K562 (cell line): ENCODE measurements around the gene SLC12A4. TPM values are rescaled to one million over a fixed set of nuclear protein-coding genes. Genes with fewer than 3 reads are reported as not detected.

Experiments used
- ATAC-seq: fragments of 200-7000 bp; cut with Tn5 transposase; 3 replicates; pipeline ENCODE4 v1.9.1; 2020; ENCODE audit warnings: moderate library complexity
- BruUV-seq: library from RNA; stranded (reverse); fragments of 400-500 nt; replicated peaks from 2 replicates; lab custom pipeline; 2021; lab: Mats Ljungman, UMichigan
- CTCF ChIA-PET: fragments of 300-600 bp; formaldehyde crosslinking; extraction: SDS; loops from one replicate; lab custom pipeline; 2021; ENCODE audit warnings: low intra/inter-chr PET ratio; lab: Yijun Ruan, JAX
- POLR2A ChIA-PET: fragments of 300-600, 350-650 bp; sonication (Branson Sonifier 250); formaldehyde crosslinking; extraction: SDS; loops from one replicate; lab custom pipeline; 2021; ENCODE audit warnings: antibody characterized with exemption, inconsistent platforms; lab: Yijun Ruan, JAX
- DNase-seq, 4 experiments: peaks; one replicate each; pipeline versions ENCODE4 v3.0.0 to v3.0.0-alpha.2; 2011 to 2018; ENCODE audit warnings: low spot score in 3 of 4, mixed read lengths in 3 of 4; ENCODE audit errors: extremely low read depth in 1 of 4
- FAIRE-seq: peaks from 2 replicates; lab custom pipeline; 2011; peaks lifted over from hg19 to GRCh38; lab: Jason Lieb, UNC
- H2AFZ ChIP-seq: 2 replicates; pipeline ENCODE4 v1.6.0; 2011; ENCODE audit warnings: low read depth, low read length, control low read depth, inconsistent platforms
- H3K27ac ChIP-seq: fragments of 200-600 bp; 3 replicates; pipeline ENCODE4 v1.8.0; 2011; ENCODE audit warnings: low read depth, mild to moderate bottlenecking, control low read depth, inconsistent platforms, low read length, moderate library complexity, mixed read lengths; ENCODE audit errors: extremely low read depth
- H3K27me3 ChIP-seq, 2 experiments: fragments of 300-600 bp in 1 of 2; 2 replicates in 1 of 2; 3 replicates in 1 of 2; pipeline versions ENCODE4 v1.6.0 to v1.8.0; 2011; ENCODE audit warnings: inconsistent platforms in 2 of 2, low read length in 2 of 2, mild to moderate bottlenecking in 1 of 2, mixed read lengths in 1 of 2, moderate library complexity in 1 of 2; ENCODE audit not compliant: control insufficient read depth in 2 of 2, insufficient read depth in 2 of 2
- H3K36me3 ChIP-seq: fragments of 300-600 bp; 3 replicates; pipeline ENCODE4 v1.8.0; 2011; ENCODE audit warnings: mild to moderate bottlenecking, low read length, inconsistent platforms; ENCODE audit not compliant: control insufficient read depth, insufficient read depth
- H3K4me1 ChIP-seq, 2 experiments: fragments of 200-600 bp in 1 of 2; replicated peaks in 1 of 2; 2 replicates in 1 of 2; 3 replicates in 1 of 2; pipeline versions ENCODE4 v1.5.1 to v1.8.0; 2011; ENCODE audit warnings: inconsistent platforms in 2 of 2, low read length in 2 of 2, mild to moderate bottlenecking in 1 of 2, mixed read lengths in 1 of 2, moderate library complexity in 1 of 2; ENCODE audit not compliant: control insufficient read depth in 2 of 2, insufficient read depth in 2 of 2
- H3K4me2 ChIP-seq: 2 replicates; pipeline ENCODE4 v1.6.1; 2011; ENCODE audit warnings: low read length, control low read depth, inconsistent platforms, mixed read lengths; ENCODE audit not compliant: insufficient read depth
- H3K4me3 ChIP-seq: fragments of 200-600 bp; sonication (generic), shearing (Covaris generic); 2 replicates; pipeline ENCODE4 v1.5.1; 2016; ENCODE audit warnings: control low read depth, inconsistent platforms
- H3K79me2 ChIP-seq: fragments of 200-600 bp; 3 replicates; pipeline ENCODE4 v1.8.0; 2011; ENCODE audit warnings: low read length, inconsistent platforms; ENCODE audit not compliant: control insufficient read depth, insufficient read depth
- H3K9ac ChIP-seq, 2 experiments: 2 replicates each; pipeline versions ENCODE4 v1.6.0 to v1.6.1; 2011; ENCODE audit warnings: low read depth in 2 of 2, low read length in 2 of 2, control low read depth in 1 of 2, inconsistent platforms in 1 of 2, mild to moderate bottlenecking in 1 of 2, mixed read lengths in 1 of 2; ENCODE audit not compliant: insufficient read depth in 1 of 2
- H3K9me1 ChIP-seq: one replicate; pipeline ENCODE4 v1.6.0; 2011; ENCODE audit warnings: inconsistent platforms, mild to moderate bottlenecking, low read length, moderate library complexity; ENCODE audit not compliant: control insufficient read depth, insufficient read depth
- H3K9me3 ChIP-seq: replicated peaks from 2 replicates; pipeline ENCODE4 v1.5.1; 2011; ENCODE audit warnings: low read depth, low read length, inconsistent platforms; ENCODE audit not compliant: control insufficient read depth, insufficient read depth
- H4K20me1 ChIP-seq: replicated peaks from 2 replicates; pipeline ENCODE4 v1.6.1; 2011; ENCODE audit warnings: low read length, inconsistent platforms, mixed read lengths; ENCODE audit not compliant: control insufficient read depth, insufficient read depth
- FIP1L1 ChIP-seq: fragments of 200-400 bp; formaldehyde crosslinking; IDR thresholded peaks from 2 replicates; pipeline ENCODE4 v1.6.1; 2018; ENCODE audit warnings: mild to moderate bottlenecking, low read depth, low read length; ENCODE audit not compliant: poor library complexity, severe bottlenecking
- KDM2B ChIP-seq: fragments of 250-450 bp; sonication (Bioruptor Pico); IDR thresholded peaks from 2 replicates; pipeline ENCODE4 v1.8.0; 2021; ENCODE audit warnings: mild to moderate bottlenecking, moderate library complexity
- NONO ChIP-seq, 2 experiments: fragments of 200-400 bp in 1 of 2; fragments of 450-650 bp in 1 of 2; formaldehyde crosslinking in 1 of 2; IDR thresholded peaks; 2 replicates each; pipeline ENCODE4 v1.6.1; 2017; ENCODE audit warnings: low read depth in 2 of 2, mild to moderate bottlenecking in 2 of 2, moderate library complexity in 2 of 2, low read length in 1 of 2
- ZNF282 ChIP-seq: sonication (generic); formaldehyde crosslinking; IDR thresholded peaks from 2 replicates; pipeline ENCODE4 v1.8.1; 2023; ENCODE audit warnings: missing genetic modification reagents
- ZNF766 ChIP-seq: fragments of 200-800 bp; sonication (Bioruptor generic); conservative IDR thresholded peaks from 2 replicates; pipeline ENCODE4 v1.6.1; 2016; ENCODE audit warnings: missing genetic modification characterization, missing compliant biosample characterization
- WGBS: fragments of 100-300 bp; shearing (Covaris generic); methylation state at CpG from one replicate; pipeline ENCODE4 v1.1.6; 2016; ENCODE audit warnings: low coverage, mixed read lengths; ENCODE audit not compliant: insufficient coverage; ENCODE audit errors: missing lambda C conversion rate; 5-methylcytosine and 5-hydroxymethylcytosine counted together
- in situ Hi-C: fragments of 300-500 bp; cut with MboI; formaldehyde crosslinking; loops from 4 replicates; pipeline ENCODE4 v1.15.0; 2018; ENCODE audit warnings: inconsistent platforms, mixed read lengths
- intact Hi-C: fragments of 100-400 bp; cut with micrococcal nuclease; formaldehyde crosslinking; loops from 2 replicates; pipeline ENCODE4 v1.14.2; 2022
- polyA plus RNA-seq, 8 experiments: library from polyadenylated mRNA; depleted of rRNA in 4 of 8; stranded (reverse) in 5 of 8; unstranded in 3 of 8; fragments of >200 nt; fragmentation: Nextera tagmentation in 2 of 8; fragmentation: Illumina TruSeq in 1 of 8; extraction: Ambion mirVana in 2 of 8; extraction: Trizol in 1 of 8; gene quantifications; 2 replicates each; pipeline versions ENCODE4 v1.2.1 to v1.2.3, GENCODE V29; 2011 to 2014; ENCODE audit warnings: inconsistent platforms in 1 of 8, missing spikeins in 1 of 8
- total RNA-seq, 7 experiments: library from RNA; depleted of rRNA in 6 of 7; stranded (reverse); fragments of >200 nt in 6 of 7; fragmentation: Illumina TruSeq in 2 of 7; extraction: Trizol in 2 of 7; gene quantifications; 2 replicates each; pipeline versions ENCODE4 v1.2.1 to v1.2.3, GENCODE V29; 2011 to 2021; ENCODE audit warnings: low replicate concordance in 1 of 7
- TF ChIP-seq, protein P1 (sequence below): fragments of 200-800 bp; sonication (Bioruptor generic); IDR thresholded peaks from 2 replicates; pipeline ENCODE4 v1.6.1; 2016; ENCODE audit warnings: missing genetic modification characterization, missing compliant biosample characterization
- TF ChIP-seq, protein P2 (sequence below): sonication (generic); formaldehyde crosslinking; IDR thresholded peaks from 2 replicates; pipeline ENCODE4 v1.8.1; 2023; ENCODE audit warnings: mild to moderate bottlenecking, missing genetic modification reagents, moderate library complexity
- TF ChIP-seq, protein P3 (sequence below), 2 experiments: fragments of 450-650 bp in 1 of 2; sonication (generic) in 1 of 2; formaldehyde crosslinking; conservative IDR thresholded peaks; 2 replicates each; pipeline versions ENCODE4 v1.4.0 to v1.8.1; 2020 to 2022; ENCODE audit warnings: mild to moderate bottlenecking in 1 of 2, missing genetic modification reagents in 1 of 2
- TF ChIP-seq, protein P4 (sequence below), 2 experiments: IDR thresholded peaks; 2 replicates each; pipeline ENCODE4 v1.6.1; 2012; ENCODE audit warnings: improper control_type of control experiment in 2 of 2, low read depth in 2 of 2, low read length in 2 of 2, borderline replicate concordance in 1 of 2

SLC12A4 gene
- total and polyA plus RNA-seq, 9 of the 15 experiments (the other 6 are each of a cell fraction or from before 2014, with no cell fraction given): 0.75 to 43.5 (median 15.0) TPM

DNA sequence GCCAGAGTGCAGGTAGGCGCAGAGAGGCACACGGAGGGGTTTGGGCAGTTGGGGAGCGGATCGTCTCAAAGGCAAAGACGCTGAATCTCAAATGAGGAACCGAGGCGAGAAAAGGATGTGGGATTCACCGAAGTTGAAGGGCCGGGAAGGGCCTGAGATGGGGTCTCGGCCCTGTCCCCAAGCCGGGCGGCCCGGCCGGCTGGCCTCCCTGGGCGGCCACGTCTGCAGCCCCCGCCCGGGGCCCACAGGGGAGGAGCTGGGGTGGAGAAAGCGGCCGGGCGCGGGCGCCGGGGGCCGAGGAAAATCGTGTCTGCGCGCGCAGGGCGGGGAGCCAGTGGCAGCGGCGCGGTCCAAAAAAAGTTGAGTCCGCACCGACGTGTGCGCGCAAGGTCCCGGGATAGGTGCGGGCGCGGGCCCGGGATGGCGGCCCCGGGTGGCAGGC is 458 bp downstream of the SLC12A4 start:
- Histone ChIP-seq H3K4me1 (peaks cover 23 to 49% of the 10 kb centered on the region in 2 experiments; a peak in 4 of 5 replicates), H3K36me3 (peaks cover 23% of the 10 kb centered on the region; the same call in 2 of the 3 replicates), H3K4me2 (peak overlapping the region; percentile 98), H3K27ac (peak overlapping the region; percentile 94), H3K4me3 (peak overlapping the region; percentile 84), H3K27me3 (no peaks in the 10 kb centered on the region), H2AFZ (peak overlapping the region; percentile 97), H3K9me1 (peaks cover 8% of the 10 kb centered on the region), H3K79me2 (peaks cover 28% of the 10 kb centered on the region), H4K20me1 (peaks cover 23% of the 10 kb centered on the region), H3K9me3 (no peaks in the 10 kb centered on the region), H3K9ac (peak overlapping the region; percentile 94 to 97)
- POLR2A ChIA-PET: interaction anchor here (1.0 to 1.2 kb wide), 2 partner anchors 8 to 74 kb away, joined by 5 read pairs; no protein-coding TSS in a partner anchor
- no TSS peak for BruUV-seq
- FAIRE-seq: no peak
- in situ Hi-C loops (no loop called here), intact Hi-C loops (no loop called here)
- under 1% methylated on average over 23 of the region's 45 CpGs for WGBS
- ATAC-seq: peak; percentile 67
- CTCF ChIA-PET: no interaction called here
- peak; percentile 64 to 84 (median 78) for DNase-seq
- TF ChIP-seq ZNF766 (CRISPR knock-in tag): 0 out of 2 replicates have a peak, but pooled peaks have one; percentile 49
- peak; percentile 60 for TF ChIP-seq FIP1L1
- TF ChIP-seq, protein P1, sequence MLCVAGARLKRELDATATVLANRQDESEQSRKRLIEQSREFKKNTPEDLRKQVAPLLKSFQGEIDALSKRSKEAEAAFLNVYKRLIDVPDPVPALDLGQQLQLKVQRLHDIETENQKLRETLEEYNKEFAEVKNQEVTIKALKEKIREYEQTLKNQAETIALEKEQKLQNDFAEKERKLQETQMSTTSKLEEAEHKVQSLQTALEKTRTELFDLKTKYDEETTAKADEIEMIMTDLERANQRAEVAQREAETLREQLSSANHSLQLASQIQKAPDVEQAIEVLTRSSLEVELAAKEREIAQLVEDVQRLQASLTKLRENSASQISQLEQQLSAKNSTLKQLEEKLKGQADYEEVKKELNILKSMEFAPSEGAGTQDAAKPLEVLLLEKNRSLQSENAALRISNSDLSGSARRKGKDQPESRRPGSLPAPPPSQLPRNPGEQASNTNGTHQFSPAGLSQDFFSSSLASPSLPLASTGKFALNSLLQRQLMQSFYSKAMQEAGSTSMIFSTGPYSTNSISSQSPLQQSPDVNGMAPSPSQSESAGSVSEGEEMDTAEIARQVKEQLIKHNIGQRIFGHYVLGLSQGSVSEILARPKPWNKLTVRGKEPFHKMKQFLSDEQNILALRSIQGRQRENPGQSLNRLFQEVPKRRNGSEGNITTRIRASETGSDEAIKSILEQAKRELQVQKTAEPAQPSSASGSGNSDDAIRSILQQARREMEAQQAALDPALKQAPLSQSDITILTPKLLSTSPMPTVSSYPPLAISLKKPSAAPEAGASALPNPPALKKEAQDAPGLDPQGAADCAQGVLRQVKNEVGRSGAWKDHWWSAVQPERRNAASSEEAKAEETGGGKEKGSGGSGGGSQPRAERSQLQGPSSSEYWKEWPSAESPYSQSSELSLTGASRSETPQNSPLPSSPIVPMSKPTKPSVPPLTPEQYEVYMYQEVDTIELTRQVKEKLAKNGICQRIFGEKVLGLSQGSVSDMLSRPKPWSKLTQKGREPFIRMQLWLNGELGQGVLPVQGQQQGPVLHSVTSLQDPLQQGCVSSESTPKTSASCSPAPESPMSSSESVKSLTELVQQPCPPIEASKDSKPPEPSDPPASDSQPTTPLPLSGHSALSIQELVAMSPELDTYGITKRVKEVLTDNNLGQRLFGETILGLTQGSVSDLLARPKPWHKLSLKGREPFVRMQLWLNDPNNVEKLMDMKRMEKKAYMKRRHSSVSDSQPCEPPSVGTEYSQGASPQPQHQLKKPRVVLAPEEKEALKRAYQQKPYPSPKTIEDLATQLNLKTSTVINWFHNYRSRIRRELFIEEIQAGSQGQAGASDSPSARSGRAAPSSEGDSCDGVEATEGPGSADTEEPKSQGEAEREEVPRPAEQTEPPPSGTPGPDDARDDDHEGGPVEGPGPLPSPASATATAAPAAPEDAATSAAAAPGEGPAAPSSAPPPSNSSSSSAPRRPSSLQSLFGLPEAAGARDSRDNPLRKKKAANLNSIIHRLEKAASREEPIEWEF (CRISPR knock-in tag): no peak
- TF ChIP-seq, protein P2, sequence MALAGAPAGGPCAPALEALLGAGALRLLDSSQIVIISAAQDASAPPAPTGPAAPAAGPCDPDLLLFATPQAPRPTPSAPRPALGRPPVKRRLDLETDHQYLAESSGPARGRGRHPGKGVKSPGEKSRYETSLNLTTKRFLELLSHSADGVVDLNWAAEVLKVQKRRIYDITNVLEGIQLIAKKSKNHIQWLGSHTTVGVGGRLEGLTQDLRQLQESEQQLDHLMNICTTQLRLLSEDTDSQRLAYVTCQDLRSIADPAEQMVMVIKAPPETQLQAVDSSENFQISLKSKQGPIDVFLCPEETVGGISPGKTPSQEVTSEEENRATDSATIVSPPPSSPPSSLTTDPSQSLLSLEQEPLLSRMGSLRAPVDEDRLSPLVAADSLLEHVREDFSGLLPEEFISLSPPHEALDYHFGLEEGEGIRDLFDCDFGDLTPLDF: 0 out of 2 replicates have a peak, but pooled peaks have one; percentile 29
- TF ChIP-seq NONO (IDR thresholded peaks at IDR 0.05; ENCODE audit: low read depth in 2 of 2, low read length in 1 of 2): no peak
- TF ChIP-seq ZNF282 (CRISPR knock-in tag): no peak
- TF ChIP-seq, protein P3, sequence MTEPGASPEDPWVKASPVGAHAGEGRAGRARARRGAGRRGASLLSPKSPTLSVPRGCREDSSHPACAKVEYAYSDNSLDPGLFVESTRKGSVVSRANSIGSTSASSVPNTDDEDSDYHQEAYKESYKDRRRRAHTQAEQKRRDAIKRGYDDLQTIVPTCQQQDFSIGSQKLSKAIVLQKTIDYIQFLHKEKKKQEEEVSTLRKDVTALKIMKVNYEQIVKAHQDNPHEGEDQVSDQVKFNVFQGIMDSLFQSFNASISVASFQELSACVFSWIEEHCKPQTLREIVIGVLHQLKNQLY (CRISPR knock-in tag; conservative IDR thresholded peaks at IDR 0.05): no peak
- TF ChIP-seq, protein P4, sequence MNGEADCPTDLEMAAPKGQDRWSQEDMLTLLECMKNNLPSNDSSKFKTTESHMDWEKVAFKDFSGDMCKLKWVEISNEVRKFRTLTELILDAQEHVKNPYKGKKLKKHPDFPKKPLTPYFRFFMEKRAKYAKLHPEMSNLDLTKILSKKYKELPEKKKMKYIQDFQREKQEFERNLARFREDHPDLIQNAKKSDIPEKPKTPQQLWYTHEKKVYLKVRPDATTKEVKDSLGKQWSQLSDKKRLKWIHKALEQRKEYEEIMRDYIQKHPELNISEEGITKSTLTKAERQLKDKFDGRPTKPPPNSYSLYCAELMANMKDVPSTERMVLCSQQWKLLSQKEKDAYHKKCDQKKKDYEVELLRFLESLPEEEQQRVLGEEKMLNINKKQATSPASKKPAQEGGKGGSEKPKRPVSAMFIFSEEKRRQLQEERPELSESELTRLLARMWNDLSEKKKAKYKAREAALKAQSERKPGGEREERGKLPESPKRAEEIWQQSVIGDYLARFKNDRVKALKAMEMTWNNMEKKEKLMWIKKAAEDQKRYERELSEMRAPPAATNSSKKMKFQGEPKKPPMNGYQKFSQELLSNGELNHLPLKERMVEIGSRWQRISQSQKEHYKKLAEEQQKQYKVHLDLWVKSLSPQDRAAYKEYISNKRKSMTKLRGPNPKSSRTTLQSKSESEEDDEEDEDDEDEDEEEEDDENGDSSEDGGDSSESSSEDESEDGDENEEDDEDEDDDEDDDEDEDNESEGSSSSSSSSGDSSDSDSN (IDR thresholded peaks at IDR 0.05; ENCODE audit: borderline replicate concordance in 1 of 2, low read depth in 2 of 2, low read length in 2 of 2): peak in 1 of 2 experiments; percentile 24; a peak in 1 of 4 replicates
- 0 out of 2 replicates have a peak, but pooled peaks have one; percentile 60 for TF ChIP-seq KDM2B (CRISPR knock-in tag)
